GM12873 (cell line): ENCODE data around the gene BASP1.

Experiments used
- TF ChIP-seq, protein P1 (sequence below): IDR thresholded peaks from 2 replicates; pipeline ENCODE4 v1.5.1; 2012; ENCODE audit warnings: low read depth, mild to moderate bottlenecking, moderate library complexity, low read length, control low read depth; ENCODE audit not compliant: insufficient read depth; ENCODE audit errors: missing control alignments

Gene BASP1

DNA sequence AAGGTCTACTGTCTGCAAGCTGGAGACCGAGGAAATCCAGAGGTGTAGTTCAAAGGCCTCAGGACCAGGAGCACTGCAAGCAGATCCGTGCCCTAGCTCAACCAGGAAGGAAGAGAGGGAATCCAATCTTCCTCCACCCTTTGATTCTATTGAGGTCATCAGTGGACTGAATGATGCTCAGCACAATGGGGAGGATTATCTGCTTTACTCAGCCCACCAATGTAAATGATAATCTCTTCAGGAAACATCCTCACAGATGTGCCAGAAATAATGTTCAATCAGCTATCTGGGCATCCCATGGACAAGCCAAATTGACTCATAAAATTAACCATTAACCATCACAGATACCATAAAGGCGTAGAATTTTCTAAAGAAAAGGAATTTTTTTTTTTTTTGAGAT is 92.0 kb downstream of the BASP1 start:
- TF ChIP-seq, protein P1, sequence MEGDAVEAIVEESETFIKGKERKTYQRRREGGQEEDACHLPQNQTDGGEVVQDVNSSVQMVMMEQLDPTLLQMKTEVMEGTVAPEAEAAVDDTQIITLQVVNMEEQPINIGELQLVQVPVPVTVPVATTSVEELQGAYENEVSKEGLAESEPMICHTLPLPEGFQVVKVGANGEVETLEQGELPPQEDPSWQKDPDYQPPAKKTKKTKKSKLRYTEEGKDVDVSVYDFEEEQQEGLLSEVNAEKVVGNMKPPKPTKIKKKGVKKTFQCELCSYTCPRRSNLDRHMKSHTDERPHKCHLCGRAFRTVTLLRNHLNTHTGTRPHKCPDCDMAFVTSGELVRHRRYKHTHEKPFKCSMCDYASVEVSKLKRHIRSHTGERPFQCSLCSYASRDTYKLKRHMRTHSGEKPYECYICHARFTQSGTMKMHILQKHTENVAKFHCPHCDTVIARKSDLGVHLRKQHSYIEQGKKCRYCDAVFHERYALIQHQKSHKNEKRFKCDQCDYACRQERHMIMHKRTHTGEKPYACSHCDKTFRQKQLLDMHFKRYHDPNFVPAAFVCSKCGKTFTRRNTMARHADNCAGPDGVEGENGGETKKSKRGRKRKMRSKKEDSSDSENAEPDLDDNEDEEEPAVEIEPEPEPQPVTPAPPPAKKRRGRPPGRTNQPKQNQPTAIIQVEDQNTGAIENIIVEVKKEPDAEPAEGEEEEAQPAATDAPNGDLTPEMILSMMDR, result no peak

DNA sequence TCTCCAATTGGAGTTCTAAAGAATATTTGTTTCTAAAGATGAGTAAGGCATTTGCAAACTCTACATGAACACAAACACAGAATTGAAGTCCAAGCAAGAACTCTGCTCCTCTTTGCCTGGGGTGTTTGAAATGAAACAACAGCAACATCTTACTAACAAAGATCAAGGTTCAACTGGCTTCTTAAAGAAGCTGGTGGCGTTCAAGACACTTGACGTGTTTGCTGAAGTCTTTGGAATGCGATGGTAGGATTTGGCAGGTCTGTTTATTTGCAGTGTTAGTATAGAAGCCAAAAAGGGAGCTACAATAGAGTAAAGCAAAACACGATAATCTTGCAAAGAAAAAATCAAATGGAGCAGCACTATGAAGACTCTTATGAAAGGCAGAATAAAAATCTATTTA is 94.9 kb downstream of the BASP1 start:
- TF ChIP-seq, protein P1, result no peak

DNA sequence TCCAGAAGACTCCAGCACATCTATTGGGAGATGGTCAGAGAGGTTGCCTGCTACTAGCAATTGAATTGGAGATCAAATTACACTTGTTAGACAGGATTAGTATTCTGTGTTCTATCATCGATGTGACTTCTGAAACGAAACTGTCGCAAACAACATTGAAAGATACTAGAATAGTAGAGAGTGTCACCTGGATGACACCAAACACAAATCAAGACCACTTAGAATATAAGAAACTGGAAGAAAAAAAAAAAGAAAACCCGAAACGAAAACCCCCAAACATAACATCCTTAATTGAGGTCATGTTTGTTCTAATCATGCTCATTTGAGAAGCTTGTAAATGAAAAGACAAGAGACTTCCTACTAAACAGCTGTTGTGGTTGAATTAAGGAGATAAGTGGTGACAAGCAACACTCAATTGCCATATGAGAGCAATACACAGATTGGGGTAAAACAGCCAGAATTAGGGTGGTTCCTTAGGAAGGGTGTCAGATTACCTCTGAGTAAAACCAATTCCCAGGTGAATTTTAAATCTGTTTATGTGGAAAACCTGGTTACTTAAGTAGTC is 97.6 kb downstream of the BASP1 start:
- TF ChIP-seq, protein P1, result no peak

GRCh38 chr5:17315710-17316221 is 98.3 kb downstream of the BASP1 start:
- TF ChIP-seq, protein P1, result no peak

GRCh38 chr5:17316970-17317459 is 99.6 kb downstream of the BASP1 start:
- TF ChIP-seq, protein P1, result no peak

DNA sequence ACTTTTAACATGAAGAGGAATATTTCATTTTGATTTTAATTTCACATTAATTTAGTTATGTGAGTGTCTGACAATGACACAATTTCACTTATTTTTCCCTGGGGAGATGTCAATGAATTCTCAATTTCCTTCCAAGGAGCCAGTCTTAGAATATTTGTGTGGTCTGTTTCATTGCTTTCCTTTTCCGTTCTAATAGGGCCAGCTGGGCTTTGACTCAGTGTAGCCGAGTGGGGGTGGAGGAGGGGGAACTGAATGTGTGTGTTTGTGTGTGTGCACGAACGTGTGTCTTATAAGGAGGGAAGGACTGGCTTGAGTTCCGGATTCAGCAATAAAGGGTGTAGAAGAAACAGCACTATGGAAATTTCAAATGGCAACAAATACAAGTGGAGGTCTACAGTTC is 100.0 kb downstream of the BASP1 start:
- TF ChIP-seq, protein P1, result no peak

- TF ChIP-seq, protein P1, result no peak
Measured at GRCh38 chr5:17325770-17326599, 108.6 kb downstream of the BASP1 start.
